DND-41 (cell line): Measurements from ENCODE around the gene CFAP97D2.

ENCODE experiments used
- ATAC-seq: fragments of 200-7000 bp; cut with Tn5 transposase; 3 replicates; pipeline ENCODE4 v1.9.1; 2021; ENCODE audit warnings: low read depth; ENCODE audit not compliant: insufficient read depth
- DNase-seq: peaks from one replicate; pipeline ENCODE4 v3.0.0-alpha.2; 2020
- H2AFZ ChIP-seq: 2 replicates; pipeline ENCODE4 v1.6.0; 2012; ENCODE audit warnings: low read depth, low read length
- H3K27ac ChIP-seq: 2 replicates; pipeline ENCODE4 v1.5.1; 2012; ENCODE audit warnings: low read length, inconsistent platforms
- H3K27me3 ChIP-seq: fragments of 200-600 bp; sonication (generic); 2 replicates; pipeline ENCODE4 v1.6.0; 2012; ENCODE audit warnings: low read length, mild to moderate bottlenecking, inconsistent platforms; ENCODE audit not compliant: insufficient read depth, poor library complexity
- H3K36me3 ChIP-seq: 2 replicates; pipeline ENCODE4 v1.5.1; 2012; ENCODE audit warnings: low read length, inconsistent platforms; ENCODE audit not compliant: insufficient read depth
- H3K4me1 ChIP-seq: 2 replicates; pipeline ENCODE4 v1.5.1; 2012; ENCODE audit warnings: mild to moderate bottlenecking, low read length; ENCODE audit not compliant: insufficient read depth
- H3K4me2 ChIP-seq: 2 replicates; pipeline ENCODE4 v1.6.0; 2012; ENCODE audit warnings: mild to moderate bottlenecking, moderate library complexity, low read length, inconsistent platforms; ENCODE audit not compliant: insufficient read depth
- H3K4me3 ChIP-seq, 2 experiments: fragments of 200-600 bp in 1 of 2; shearing (Covaris generic) in 1 of 2; 2 replicates each; pipeline ENCODE4 v1.5.1; 2012 to 2016; ENCODE audit warnings: inconsistent platforms in 2 of 2, low read length in 2 of 2, mild to moderate bottlenecking in 2 of 2, low read depth in 1 of 2, moderate library complexity in 1 of 2
- H3K79me2 ChIP-seq: 2 replicates; pipeline ENCODE4 v1.6.0; 2012; ENCODE audit warnings: low read length, inconsistent platforms; ENCODE audit not compliant: insufficient read depth
- H3K9ac ChIP-seq: 2 replicates; pipeline ENCODE4 v1.6.0; 2012; ENCODE audit warnings: low read depth, mild to moderate bottlenecking, inconsistent platforms, low read length, moderate library complexity
- H3K9me3 ChIP-seq: 2 replicates; pipeline ENCODE4 v1.5.1; 2012; ENCODE audit warnings: low read length, moderate library complexity, mild to moderate bottlenecking, inconsistent platforms; ENCODE audit not compliant: insufficient read depth, severe bottlenecking
- H4K20me1 ChIP-seq: 2 replicates; pipeline ENCODE4 v1.6.0; 2012; ENCODE audit warnings: low read length; ENCODE audit not compliant: insufficient read depth
- CTCF ChIP-seq: IDR thresholded peaks from 2 replicates; pipeline ENCODE4 v1.5.1; 2012; ENCODE audit warnings: borderline replicate concordance, low read length, moderate library complexity, mild to moderate bottlenecking; ENCODE audit not compliant: poor library complexity, severe bottlenecking; ENCODE audit errors: extremely low read depth
- EZH2 ChIP-seq: IDR thresholded peaks from 3 replicates; pipeline ENCODE4 v1.6.1; 2012; ENCODE audit warnings: borderline replicate concordance, low read depth, mild to moderate bottlenecking, moderate library complexity, low read length, inconsistent platforms; ENCODE audit not compliant: severe bottlenecking

Gene CFAP97D2

GRCh38 chr13:114222461-114222968 is 43.5 kb downstream of the CFAP97D2 start:
- Histone ChIP-seq H4K20me1 (no peaks in the 10 kb centered on the region), H3K9ac (no peak overlapping the region), H3K79me2 (no peaks in the 10 kb centered on the region), H3K4me3 (no peak overlapping the region), H3K27me3 (no peaks in the 10 kb centered on the region), H3K4me1 (peaks cover 27% of the 10 kb centered on the region), H3K27ac (no peak overlapping the region), H3K9me3 (no peaks in the 10 kb centered on the region), H2AFZ (no peak overlapping the region), H3K4me2 (no peak overlapping the region), H3K36me3 (no peaks in the 10 kb centered on the region)
- DNase-seq (no peak), ATAC-seq (no peak)
- TF ChIP-seq EZH2 (no peak), CTCF (no peak)

DNA sequence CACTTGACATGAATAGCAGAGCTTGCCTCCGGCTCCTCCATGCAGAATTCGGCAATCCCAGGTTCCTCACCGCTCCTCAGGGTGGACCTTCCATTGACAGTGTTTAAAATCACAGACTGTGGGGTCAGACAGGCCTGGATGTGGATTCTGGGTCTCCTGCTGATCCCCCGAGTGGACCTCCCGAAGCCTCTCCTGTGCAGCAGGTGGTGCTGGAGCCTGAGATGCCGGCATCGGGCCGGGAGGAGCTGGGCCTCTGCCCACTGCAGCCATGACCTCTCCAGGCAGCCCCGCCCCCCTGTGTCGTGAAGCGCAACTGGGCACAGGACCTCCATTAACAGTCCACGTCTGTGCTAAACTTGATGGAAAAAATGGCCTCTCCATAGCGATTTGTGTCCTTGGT is 45.1 kb downstream of the CFAP97D2 start:
- TF ChIP-seq CTCF = no peak
- no peak for TF ChIP-seq EZH2
- Histone ChIP-seq H3K4me2 (no peak overlapping the region), H3K27me3 (peaks cover 7% of the 10 kb centered on the region), H3K79me2 (no peaks in the 10 kb centered on the region), H3K9ac (no peak overlapping the region), H2AFZ (no peak overlapping the region), H3K27ac (no peak overlapping the region), H4K20me1 (no peaks in the 10 kb centered on the region), H3K4me3 (no peak overlapping the region), H3K4me1 (peaks cover 24% of the 10 kb centered on the region), H3K36me3 (no peaks in the 10 kb centered on the region), H3K9me3 (no peaks in the 10 kb centered on the region)
- ATAC-seq (no peak), DNase-seq (no peak)

GRCh38 chr13:114225610-114226009 is 46.6 kb downstream of the CFAP97D2 start:
- no peak for ATAC-seq
- no peak overlapping the region for H3K4me2 ChIP-seq

DNA sequence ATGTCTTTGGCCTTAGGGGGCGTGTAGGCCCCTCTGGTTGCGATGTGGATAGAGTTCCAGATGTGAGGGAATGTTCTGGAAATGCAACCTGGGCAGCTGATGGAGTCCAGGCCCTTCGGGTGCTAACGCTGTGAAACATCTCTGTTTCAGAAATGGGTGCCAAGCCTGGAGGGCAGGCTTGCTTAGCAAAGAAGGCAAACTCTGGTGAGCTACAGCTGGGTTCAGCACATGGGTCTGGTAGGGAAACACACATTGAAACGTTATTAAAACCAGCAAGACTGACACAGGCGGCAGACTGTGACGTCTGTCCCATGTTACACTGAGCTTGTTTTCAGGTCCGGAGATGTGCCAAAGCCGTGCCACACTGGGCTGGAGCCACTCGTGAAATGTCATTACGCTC is 47.0 kb downstream of the CFAP97D2 start:
- H4K20me1 ChIP-seq = no peaks in the 10 kb centered on the region
- no peak overlapping the region for H3K27ac ChIP-seq
- H3K27me3 ChIP-seq = peaks cover 7% of the 10 kb centered on the region
- DNase-seq = no peak
- no peak overlapping the region for H3K4me2 ChIP-seq
- no peak for ATAC-seq
- H3K9me3 ChIP-seq = no peaks in the 10 kb centered on the region
- H2AFZ ChIP-seq = no peak overlapping the region
- no peak overlapping the region for H3K4me3 ChIP-seq
- no peaks in the 10 kb centered on the region for H3K79me2 ChIP-seq
- H3K36me3 ChIP-seq = no peaks in the 10 kb centered on the region
- no peak overlapping the region for H3K9ac ChIP-seq
- H3K4me1 ChIP-seq = peaks cover 13% of the 10 kb centered on the region
- TF ChIP-seq CTCF = no peak
- no peak for TF ChIP-seq EZH2

More at GRCh38 chr13:114225610-114226009, 46.6 kb downstream of the CFAP97D2 start:
- H3K79me2 ChIP-seq = no peaks in the 10 kb centered on the region
- no peak overlapping the region for H3K9ac ChIP-seq
- no peak overlapping the region for H3K4me3 ChIP-seq
- H2AFZ ChIP-seq = no peak overlapping the region
- no peaks in the 10 kb centered on the region for H3K36me3 ChIP-seq
- TF ChIP-seq EZH2 = no peak
- H4K20me1 ChIP-seq = no peaks in the 10 kb centered on the region
- H3K4me1 ChIP-seq = peaks cover 13% of the 10 kb centered on the region
- H3K27me3 ChIP-seq = peaks cover 7% of the 10 kb centered on the region
- no peaks in the 10 kb centered on the region for H3K9me3 ChIP-seq
- no peak for DNase-seq
- H3K27ac ChIP-seq = no peak overlapping the region
